Measurements from ENCODE around the gene UGT1A9.
"Not testable (repeated sequence)": the region's sequence is repeated elsewhere in the genome, so short reads cannot be mapped to it uniquely, and the experiment has no call there.

Gene UGT1A9

DNA sequence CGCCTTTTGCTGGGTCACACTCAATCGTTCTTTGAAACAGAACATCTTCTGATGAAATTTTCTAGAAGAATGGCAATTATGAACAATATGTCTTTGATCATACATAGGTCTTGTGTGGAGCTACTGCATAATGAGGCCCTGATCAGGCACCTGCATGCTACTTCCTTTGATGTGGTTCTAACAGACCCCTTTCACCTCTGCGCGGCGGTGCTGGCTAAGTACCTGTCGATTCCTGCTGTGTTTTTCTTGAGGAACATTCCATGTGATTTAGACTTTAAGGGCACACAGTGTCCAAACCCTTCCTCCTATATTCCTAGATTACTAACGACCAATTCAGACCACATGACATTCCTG lies 41.5 kb downstream of the UGT1A9 start:
- DNase-seq: no peak

DNA sequence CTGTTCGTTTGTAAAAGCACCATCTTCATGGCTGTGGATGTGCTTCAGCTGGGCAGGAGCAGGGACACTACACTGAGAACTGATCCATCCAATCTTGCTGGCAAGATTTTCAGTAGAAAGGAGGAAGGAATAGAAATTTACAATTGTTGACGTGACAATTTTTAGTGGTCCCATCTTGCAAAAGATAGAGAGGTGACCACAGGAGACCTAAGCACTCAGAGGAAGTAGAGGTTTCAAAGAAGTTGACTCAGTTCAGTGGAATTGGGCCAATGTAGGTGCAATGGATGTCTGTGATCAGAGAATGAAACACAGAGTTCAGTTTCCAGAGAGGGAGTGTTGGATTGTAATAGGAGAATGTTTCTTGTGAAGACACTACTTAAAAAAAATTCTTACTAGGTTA lies 42.4 kb downstream of the UGT1A9 start:
- no peak for DNase-seq

DNA sequence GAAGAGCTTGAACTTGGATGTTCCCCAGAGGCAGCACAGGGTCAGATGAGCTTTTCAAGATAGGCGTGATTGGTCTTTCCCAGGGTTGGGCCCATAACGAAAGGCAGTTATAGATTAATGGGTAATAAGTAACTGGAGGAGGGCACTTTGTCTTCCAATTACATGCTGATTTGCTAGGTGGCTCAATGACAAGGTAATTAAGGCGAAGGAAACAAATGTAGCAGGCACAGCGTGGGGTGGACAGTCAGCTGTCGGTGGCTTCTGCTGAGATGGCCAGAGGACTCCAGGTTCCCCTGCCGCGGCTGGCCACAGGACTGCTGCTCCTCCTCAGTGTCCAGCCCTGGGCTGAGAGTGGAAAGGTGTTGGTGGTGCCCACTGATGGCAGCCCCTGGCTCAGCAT lies 46.9 kb downstream of the UGT1A9 start, which contains the start of gene UGT1A4:
Gene UGT1A4 (plus strand): TSS at position 185 of the 400 bp plus-strand sequence. CDS start 85 bp downstream, at position 270.
- DNase-seq: no peak

DNA sequence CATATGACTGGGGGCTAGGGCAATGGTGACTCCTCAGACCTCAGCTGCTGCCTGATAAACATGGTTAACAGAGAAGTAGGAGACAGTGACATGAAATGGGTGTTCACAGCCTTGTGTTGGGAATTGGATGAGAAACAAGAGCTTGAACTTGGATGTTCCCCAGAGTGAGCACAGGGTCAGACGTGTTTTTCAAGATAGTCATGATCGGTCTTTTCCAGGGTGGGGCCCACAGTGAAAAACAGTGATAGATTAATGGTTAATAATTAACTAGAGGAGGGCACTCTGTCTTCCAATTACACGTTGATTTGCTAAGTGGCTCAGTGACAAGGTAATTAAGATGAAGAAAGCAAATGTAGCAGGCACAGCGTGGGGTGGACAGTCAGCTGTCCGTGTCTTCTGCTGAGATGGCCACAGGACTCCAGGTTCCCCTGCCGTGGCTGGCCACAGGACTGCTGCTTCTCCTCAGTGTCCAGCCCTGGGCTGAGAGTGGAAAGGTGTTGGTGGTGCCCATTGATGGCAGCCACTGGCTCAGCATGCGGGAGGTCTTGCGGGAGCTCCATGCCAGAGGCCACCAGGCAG lies 57.1 kb downstream of the UGT1A9 start, which contains the start of gene UGT1A3:
Gene UGT1A3 (plus strand): TSS at position 320 of the 579 bp plus-strand sequence. CDS start 85 bp downstream, at position 405.
- DNase-seq: no peak

DNA sequence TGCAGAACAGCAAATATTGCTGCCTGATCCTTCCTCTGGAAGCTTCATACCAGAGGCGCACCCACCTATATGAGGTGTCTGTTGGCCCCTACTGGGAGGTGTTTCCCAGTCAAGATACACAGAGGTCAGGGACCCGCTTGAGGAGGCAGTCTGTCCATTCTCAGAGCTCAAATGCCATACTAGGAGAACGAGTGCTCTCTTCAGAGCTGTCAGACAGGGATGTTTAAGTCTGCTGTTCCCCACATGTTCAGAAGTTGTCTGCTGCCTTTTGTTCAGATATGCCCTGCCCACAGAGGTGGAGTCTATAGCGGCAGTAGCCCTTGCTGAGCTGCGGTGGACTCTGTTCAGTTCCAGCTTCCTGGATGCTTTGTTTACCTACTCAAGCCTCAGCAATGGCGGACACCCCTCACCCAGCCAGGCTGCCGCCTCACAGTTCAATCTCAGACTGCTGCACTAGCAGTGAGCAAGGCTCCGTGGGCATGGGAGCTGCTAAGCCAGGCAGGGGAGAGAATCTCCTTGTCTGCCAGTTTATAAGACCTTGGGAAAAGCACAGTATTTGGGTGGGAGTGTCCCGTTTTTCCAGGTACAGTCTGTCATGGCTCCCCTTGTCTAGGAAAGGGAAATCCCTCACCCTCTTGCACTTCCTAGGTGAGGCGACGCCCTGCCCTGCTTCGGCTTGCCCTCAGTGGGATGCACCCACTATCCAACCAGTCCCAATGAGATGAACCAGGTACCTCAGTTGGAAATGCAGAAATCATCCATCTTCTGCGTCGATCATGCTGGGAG lies 65.4 kb downstream of the UGT1A9 start:
- not testable (repeated sequence) for DNase-seq

DNA sequence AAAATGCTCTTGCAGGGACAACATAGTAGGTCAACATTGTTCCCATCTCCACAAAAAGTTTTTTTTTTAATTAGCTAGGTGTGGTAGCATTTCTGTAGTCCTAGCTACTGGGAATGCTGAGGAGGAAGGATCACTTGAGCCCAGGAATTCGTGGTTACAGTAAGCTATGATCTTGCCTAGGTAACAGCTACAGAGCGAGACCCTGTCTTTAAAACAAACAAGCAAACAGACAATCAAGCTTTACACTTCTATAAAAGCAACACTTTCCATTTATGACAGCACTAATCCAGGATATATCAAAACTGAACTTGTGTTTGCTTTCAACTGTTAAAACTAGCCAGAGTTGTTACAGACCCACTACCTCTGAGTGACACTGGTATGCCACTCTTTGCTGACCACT lies 69.2 kb downstream of the UGT1A9 start:
- DNase-seq: no peak

DNA sequence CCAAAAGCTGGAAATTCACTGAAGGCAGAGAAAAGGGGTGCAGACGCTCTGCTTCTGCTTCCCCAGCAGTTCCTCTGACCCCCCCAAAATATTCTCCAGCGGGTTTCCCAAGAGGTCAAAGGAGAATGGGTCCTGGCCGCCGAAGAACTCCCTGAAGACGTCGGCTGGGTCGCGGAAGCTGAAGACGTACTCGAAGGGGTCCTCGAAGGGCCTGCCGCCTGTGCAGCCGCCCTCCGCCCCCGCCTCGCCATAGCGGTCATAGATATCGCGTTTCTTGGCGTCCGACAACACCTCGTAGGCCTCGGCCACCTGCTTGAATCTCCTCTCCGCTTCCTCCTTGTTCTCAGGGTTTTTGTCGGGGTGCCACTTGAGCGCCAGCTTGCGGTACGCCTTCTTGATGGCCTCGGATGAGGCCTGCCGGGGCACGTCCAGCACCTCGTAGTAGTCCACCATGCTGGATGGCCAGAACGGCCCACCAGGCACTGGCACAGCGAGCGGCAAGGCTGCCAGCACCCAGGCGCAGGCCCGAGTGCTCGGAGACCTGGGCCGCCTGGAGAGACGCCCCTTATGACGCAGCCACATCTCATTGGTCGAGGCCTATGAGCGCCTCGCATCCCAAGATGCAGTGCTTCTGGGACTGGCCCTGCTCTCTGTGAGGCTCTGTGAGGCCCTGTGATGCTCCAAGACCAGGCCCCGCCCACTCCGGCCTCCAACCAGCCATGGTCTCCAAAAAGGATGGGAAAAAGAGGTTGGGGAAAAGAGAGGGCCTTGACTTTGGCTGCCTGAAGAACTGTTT lies 72.0 kb downstream of the UGT1A9 start:
- DNase-seq: no peak

DNA sequence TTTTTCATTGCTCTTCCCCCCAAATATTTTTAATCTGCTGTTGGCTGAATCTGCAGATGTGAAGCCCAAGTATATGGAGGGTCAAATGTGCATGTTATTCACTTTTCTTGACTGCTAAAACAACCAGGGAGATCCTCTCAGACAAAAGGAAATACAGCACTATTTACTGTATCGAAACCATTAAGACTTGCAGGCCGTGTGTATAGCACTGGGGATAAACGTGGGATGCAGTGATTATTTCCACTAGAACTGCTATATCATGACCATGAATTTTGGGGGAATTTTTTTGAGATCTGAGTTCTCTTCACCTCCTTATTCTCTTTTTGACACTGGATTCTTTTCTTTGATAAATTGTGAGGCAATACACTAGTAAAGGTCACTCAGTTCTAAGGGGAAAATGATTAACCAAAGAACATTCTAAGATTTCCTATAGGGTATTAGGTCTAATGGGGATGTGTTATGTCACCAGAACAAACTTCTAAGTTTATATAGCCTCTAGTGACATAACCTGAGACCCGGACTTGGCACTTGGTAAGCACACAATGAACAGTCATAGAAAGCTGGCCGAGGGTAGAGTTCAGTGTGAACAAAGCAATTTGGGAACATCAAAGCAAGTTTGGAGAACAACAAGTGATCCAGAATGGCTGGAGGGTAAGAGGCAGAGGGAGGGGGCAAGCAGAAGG lies 73.5 kb downstream of the UGT1A9 start:
- no peak for DNase-seq

DNA sequence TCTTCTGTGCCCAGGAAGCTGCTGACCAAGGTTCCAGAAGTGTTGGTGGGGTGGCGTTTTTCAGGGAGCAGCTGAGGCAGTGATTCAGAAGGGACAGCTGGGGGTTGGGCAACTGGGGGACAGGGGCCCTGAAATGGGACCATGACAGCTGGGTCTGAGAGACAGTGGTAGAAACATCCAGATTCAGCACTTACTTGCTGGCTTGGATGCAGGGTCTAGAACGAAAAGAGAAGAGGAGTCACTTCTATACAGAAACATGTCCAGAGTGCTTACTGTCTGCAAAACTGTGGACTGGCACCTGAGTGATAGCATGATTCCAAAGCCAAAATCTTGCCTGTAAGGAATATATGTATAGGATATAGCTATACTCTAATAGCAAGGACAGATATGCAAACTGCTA lies 74.1 kb downstream of the UGT1A9 start:
- DNase-seq: not testable (repeated sequence)

DNA sequence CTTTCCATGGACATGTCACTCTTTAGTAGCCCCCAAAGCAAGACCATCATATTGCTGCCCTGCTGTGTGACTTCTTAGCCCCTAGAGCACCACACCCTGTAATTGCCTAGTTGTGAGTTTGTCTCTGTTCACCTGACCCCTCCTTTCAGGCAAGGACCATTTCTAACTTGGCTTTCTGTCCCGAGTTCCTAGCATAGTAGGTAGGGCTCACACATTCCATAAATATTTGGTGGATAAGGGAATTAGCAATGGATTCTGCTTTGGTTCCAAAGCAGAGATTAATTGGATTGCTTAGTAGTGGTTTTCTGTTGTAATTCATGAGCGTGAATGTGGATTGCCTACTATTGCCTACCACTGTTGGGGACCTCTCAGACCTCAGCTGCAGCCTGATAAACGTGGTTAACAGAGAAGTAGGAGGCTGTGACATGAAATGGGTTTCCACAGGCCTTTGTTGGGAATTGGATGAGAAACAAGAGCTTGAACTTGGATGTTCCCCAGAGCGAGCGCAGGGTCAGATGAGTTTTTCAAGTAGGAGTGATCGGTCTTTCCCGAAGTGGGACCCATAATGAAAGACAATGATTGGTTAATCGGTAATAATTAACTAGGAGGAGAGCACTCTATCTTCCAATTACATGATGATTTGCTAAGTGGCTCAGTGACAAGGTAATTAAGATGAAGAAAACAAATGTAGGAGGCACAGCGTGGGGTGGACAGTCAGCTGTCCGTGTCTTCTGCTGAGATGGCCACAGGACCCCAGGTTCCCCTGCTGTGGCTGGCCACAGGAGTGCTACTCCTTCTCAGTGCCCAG lies 75.0 kb downstream of the UGT1A9 start:
- no peak for DNase-seq

DNA sequence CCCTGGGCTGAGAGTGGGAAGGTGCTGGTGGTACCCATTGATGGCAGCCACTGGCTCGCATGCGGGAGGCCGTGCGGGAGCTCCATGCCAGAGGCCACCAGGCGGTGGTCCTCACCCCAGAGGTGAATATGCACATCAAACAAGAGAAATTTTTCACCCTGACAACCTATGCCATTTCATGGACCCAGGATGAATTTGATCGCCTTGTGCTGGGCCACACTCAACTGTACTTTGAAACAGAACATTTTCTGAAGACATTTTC lies 75.5 kb downstream of the UGT1A9 start:
- no peak for DNase-seq

DNA sequence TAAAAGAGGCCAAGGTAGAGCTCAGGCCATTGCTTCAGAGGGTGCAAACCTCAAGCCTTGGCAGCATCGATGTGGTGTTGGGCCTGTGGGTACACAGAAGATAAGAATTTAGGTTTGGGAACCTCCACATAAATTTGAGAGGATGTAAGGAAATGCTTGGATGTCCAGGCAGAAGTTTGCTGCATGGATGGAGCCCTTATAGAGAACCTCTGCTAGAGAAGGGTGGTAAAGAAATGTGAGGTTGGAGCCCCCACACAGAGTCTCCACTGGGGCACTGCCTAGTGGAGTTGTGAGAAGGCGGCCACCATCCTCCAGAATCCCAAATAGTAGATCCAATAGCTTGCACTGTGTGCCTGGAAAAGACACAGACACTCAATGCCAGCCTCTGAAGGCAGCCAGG lies 79.0 kb downstream of the UGT1A9 start:
- not testable (repeated sequence) for DNase-seq

DNA sequence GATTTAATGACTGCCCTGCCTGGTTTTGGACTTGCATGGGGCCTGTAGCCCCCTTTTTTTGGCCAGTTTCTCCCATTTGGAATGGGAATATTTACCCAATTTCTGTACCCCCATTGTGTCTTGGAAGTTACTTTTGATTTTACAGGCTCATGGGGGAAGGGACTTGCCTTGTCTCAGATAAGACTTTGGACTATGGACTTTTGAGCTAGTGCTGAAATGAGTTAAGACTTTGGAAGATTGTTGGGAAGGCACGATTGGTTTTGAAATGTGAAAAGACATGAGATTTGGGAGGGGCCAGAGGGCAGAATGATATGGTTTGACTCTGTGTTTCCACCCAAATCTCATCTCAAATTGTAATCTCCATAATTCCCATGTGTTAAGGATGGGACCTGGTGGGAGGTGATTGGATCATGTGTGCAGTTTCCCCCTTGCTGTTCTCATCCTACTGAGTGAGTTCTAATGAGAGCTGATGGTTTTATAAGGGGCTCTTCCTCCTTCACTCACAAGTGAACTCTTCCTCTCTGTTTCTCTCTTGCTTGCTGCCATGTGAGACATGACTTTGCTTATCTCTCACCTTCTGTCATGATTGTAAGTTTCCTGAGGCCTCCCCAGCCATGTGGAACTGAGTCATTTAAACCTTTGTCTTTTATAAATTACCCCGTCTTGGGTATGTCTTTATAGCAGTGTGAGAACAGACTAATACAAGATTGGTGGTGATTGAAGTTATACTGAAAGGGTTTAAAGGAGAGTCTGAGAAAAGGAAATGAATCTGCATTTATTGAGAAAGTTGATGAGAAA lies 79.7 kb downstream of the UGT1A9 start:
- not testable (repeated sequence) for DNase-seq

DNA sequence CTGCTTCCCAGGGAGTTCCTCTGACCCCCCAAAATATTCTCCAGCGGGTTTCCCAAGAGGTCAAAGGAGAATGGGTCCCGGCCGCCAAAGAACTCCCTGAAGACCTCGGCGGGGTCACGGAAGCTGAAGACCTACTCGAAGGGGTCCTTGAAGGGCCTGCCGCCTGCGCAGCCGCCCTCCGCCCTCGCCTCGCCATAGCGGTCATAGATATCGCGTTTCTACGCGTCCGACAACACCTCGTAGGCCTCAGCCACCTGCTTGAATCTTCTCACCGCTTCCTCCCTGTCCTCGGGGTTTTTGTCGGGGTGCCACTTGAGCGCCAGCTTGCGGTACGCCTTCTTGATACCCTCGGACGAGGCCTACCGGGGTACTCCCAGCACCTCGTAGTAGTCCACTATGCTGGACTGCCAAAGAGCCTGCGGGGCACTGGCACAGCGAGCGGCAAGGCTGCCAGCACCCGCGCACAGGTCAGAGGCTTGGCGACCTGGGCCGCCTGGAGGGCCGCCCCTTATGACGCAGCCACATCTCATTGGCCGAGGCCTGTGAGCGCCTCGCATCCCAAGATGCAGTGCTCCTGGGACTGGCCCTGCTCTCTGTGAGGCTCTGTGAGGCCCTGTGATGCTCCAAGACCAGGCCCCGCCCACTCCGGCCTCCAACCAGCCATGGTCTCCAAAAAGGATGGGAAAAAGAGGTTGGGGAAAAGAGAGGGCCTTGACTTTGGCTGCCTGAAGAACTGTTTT lies 83.3 kb downstream of the UGT1A9 start:
- no peak for DNase-seq

DNA sequence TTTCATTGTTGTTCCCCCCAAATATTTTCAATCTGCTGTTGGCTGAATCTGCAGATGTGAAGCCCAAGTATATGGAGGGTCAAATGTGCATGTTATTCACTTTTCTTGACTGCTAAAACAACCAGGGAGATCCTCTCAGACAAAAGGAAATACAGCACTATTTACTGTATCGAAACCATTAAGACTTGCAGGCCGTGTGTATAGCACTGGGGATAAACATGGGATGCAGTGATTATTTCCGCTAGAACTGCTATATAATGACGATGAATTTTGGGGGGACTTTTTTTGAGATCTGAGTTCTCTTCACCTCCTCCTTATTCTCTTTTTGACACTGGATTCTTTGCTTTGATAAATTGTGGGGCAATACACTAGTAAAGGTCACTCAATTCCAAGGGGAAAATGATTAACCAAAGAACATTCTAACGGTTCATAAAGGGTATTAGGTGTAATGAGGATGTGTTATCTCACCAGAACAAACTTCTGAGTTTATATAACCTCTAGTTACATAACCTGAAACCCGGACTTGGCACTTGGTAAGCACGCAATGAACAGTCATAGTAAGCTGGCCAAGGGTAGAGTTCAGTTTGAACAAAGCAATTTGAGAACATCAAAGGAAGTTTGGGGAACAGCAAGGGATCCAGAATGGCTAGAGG lies 84.9 kb downstream of the UGT1A9 start:
- no peak for DNase-seq

DNA sequence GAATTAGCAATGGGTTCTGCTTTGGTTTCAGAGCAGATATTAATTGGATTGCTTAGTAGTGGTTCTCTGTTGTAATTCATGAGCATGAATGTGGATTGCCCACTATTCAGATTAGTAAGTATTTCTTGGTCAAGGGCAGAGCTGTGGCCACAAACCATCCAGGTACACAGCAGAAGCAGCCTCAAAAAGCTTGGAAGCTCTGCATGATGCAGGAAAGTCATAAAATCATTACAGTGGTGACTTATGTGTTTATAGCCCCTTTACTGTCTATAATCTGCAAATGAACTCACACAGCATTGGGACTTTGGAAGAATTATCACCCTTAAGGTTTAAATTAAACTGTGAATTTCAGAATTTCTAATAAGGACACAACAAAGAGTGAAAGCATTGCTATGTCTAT lies 86.4 kb downstream of the UGT1A9 start:
- no peak for DNase-seq

DNA sequence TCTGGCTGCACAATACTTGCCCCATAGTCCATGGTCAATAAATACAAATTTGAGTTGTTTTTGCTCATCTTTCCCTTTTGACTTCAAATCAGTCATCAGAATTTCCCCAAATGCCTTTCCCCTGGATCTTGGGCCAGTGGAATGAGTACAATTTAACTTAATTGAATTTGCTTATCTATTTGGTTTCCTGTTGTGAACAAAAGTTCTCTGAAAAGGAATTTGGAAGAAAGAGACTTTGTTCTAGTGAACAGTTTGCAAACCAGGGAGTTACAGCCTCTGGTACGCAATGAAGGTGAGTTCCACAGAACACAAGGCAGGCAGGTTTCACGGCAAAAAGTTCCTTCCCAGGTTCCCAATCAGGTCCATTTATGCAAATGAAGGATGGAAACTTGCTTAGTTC lies 87.2 kb downstream of the UGT1A9 start:
- DNase-seq: no peak

DNA sequence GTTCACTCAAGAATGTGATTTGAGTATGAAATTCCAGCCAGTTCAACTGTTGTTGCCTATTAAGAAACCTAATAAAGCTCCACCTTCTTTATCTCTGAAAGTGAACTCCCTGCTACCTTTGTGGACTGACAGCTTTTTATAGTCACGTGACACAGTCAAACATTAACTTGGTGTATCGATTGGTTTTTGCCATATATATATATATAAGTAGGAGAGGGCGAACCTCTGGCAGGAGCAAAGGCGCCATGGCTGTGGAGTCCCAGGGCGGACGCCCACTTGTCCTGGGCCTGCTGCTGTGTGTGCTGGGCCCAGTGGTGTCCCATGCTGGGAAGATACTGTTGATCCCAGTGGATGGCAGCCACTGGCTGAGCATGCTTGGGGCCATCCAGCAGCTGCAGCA lies 88.3 kb downstream of the UGT1A9 start, which contains the start of gene UGT1A1:
Gene UGT1A1 (plus strand): TSS at position 228 of the 400 bp plus-strand sequence. CDS start 18 bp downstream, at position 246.
- DNase-seq: no peak

DNA sequence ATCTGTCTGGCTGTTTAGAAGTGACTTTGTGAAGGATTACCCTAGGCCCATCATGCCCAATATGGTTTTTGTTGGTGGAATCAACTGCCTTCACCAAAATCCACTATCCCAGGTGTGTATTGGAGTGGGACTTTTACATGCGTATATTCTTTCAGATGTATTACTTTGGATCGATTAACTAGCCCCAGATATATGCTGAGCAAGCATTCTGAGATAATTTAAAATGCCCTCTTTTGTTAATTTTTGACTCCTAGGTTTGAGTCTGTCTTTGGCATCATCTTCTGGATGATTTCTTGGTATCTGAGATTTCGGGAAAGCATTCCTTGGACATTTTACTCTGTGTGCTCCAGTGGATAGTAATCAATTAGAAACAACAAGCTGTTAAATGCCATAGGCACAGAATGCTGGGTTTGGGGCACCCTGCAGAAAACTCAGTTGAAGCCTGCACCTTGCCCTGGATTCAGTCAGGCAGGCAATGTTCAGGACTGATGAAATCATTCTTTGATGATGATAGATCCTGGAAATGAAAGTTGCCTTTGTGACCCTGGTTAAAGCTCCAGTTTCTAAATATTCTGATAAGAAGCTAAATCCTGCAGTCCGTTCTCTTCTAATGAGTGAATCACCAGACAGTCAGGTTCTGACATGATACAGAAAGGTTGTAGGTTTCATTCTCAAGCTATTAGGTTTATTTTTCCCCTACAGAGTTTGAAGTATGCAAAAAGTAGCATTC lies 89.5 kb downstream of the UGT1A9 start:
- no peak for DNase-seq

DNA sequence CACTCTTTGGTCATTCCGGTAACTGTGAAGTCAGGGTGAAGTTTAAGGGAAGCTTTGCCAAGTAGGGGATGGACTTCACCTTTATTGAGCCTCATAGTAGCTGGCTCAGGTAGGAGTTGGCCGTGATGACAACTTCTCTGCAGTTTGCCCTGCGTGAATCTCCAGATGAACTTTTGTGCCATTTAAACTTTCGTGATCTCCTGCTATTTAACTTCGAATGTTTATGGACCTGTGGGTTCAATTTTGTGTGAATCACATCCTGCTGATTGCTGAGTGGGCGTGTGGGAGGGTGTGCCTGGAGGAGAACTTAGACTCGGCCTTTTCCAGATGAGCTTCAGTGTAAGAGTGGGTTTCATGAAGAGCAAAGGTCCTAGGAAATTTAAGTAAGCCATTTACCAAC lies 92.6 kb downstream of the UGT1A9 start:
- DNase-seq: no peak

All from activated effector memory CD4-positive, alpha-beta T cell treated with Interleukin-2 at 50 U/mL for 16 hours (primary cell).